DOHH2 (cell line): Measurements from ENCODE around the gene ADAT1.
A peak's percentile ranks its signal among the peaks of the same experiment; 100 is the strongest.

Experiments used
- H3F3A ChIP-seq: fragments of 200-600 bp; sonication (generic), shearing (Covaris generic); 2 replicates; pipeline ENCODE4 v1.6.0; 2016; ENCODE audit warnings: antibody characterized with exemption, mild to moderate bottlenecking; ENCODE audit not compliant: control insufficient read depth, insufficient read depth
- H3K27ac ChIP-seq: fragments of 200-600 bp; sonication (generic); 2 replicates; pipeline ENCODE4 v1.5.1; 2014; ENCODE audit warnings: low read depth, mild to moderate bottlenecking, low read length, moderate library complexity
- H3K27me3 ChIP-seq: fragments of 200-600 bp; sonication (generic); 2 replicates; pipeline ENCODE4 v1.6.1; 2014; ENCODE audit warnings: mild to moderate bottlenecking, low read length, mixed read lengths; ENCODE audit not compliant: control insufficient read depth
- H3K36me3 ChIP-seq: fragments of 200-600 bp; sonication (generic); 2 replicates; pipeline ENCODE4 v1.6.1; 2014; ENCODE audit warnings: mild to moderate bottlenecking, low read length, moderate library complexity, mixed read lengths; ENCODE audit not compliant: control insufficient read depth
- H3K4me1 ChIP-seq: fragments of 200-600 bp; sonication (generic); 2 replicates; pipeline ENCODE4 v1.6.1; 2014; ENCODE audit warnings: mild to moderate bottlenecking, low read length, mixed read lengths; ENCODE audit not compliant: control insufficient read depth
- H3K4me2 ChIP-seq: fragments of 200-600 bp; sonication (generic); 2 replicates; pipeline ENCODE4 v1.6.0; 2014; ENCODE audit warnings: mild to moderate bottlenecking, low read length, moderate library complexity
- H3K4me3 ChIP-seq: fragments of 200-600 bp; sonication (generic); 2 replicates; pipeline ENCODE4 v1.5.1; 2014; ENCODE audit warnings: mild to moderate bottlenecking, low read length, mixed read lengths
- H3K79me2 ChIP-seq: fragments of 200-600 bp; sonication (generic); 2 replicates; pipeline ENCODE4 v1.6.1; 2014; ENCODE audit warnings: mild to moderate bottlenecking, low read length, mixed read lengths; ENCODE audit not compliant: control insufficient read depth
- H3K9me2 ChIP-seq: fragments of 200-600 bp; sonication (generic); replicated peaks from 2 replicates; pipeline ENCODE4 v1.6.1; 2014; ENCODE audit warnings: mild to moderate bottlenecking, low read length, mixed read lengths; ENCODE audit not compliant: control insufficient read depth
- H3K9me3 ChIP-seq: fragments of 200-600 bp; sonication (generic); 2 replicates; pipeline ENCODE4 v1.6.1; 2014; ENCODE audit warnings: antibody characterized with exemption, low read length, mixed read lengths; ENCODE audit not compliant: control insufficient read depth, insufficient read depth
- H4K20me1 ChIP-seq: fragments of 200-600 bp; sonication (generic); 2 replicates; pipeline ENCODE4 v1.6.0; 2014; ENCODE audit warnings: low read depth, mild to moderate bottlenecking, antibody characterized with exemption, low read length, moderate library complexity; ENCODE audit not compliant: control insufficient read depth, insufficient read depth
- EZH2phosphoT487 ChIP-seq: fragments of 200-600 bp; sonication (generic); IDR thresholded peaks from 2 replicates; pipeline ENCODE4 v1.6.1; 2017; ENCODE audit warnings: borderline replicate concordance, mild to moderate bottlenecking, antibody characterized with exemption, low read length, moderate library complexity, mixed read lengths
- TF ChIP-seq, protein P1 (sequence below): fragments of 200-600 bp; sonication (generic); IDR thresholded peaks from one replicate; pipeline ENCODE4 v1.5.1; 2014; ENCODE audit warnings: antibody characterized with exemption, mild to moderate bottlenecking, low read depth, low read length; ENCODE audit not compliant: poor library complexity, severe bottlenecking

ADAT1 gene

DNA sequence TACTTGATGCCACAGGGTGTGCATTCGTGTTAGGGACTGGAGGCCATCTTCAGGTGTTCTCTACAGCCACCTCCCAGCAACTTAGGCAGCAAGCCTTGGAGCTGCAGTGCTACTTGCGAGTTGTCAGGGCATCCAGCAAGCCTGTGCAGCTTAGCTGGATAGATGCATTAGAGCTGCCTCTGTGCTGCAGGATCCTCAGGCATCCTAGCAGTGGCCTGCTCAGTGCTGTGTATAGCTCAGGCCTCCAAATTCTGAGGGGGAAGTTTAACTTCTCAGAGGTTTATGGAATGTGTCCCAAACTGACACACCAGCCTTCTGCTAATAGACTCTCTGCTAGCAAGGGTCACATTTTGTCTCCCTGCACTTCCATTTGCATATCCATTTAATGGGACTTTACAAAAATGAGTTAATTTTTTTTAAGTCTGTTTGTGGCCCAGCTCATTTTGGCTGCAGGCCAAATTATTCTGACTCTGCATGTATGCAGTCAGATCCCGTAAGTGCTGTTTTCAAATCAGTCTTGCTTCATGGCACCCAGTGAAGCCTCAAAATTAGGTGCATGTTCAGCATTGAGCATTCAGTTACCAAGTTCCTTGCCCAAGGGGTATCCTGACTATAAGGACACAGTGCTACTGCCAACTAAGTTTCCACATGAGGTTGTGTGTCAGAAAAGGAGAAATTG is 50.1 kb downstream of the ADAT1 start:
- H3K4me1 ChIP-seq, result peaks cover 64% of the 10 kb centered on the region
- H3K9me3 ChIP-seq, result no peaks in the 10 kb centered on the region
- H4K20me1 ChIP-seq, result 0 out of 2 replicates have a peak, but pooled peaks cover 4% of the 10 kb centered on the region
- H3K9me2 ChIP-seq, result no peaks in the 10 kb centered on the region
- peak overlapping the region; percentile 57 for H3K4me2 ChIP-seq
- no peaks in the 10 kb centered on the region for H3K27me3 ChIP-seq
- peaks cover 54% of the 10 kb centered on the region for H3K79me2 ChIP-seq
- H3K4me3 ChIP-seq, result peak overlapping the region; percentile 37
- H3K27ac ChIP-seq, result peak overlapping the region; percentile 81
- peaks cover 94% of the 10 kb centered on the region for H3K36me3 ChIP-seq
- peaks cover 9% of the 10 kb centered on the region for H3F3A ChIP-seq
- no peak for TF ChIP-seq EZH2phosphoT487
- TF ChIP-seq, protein P1, sequence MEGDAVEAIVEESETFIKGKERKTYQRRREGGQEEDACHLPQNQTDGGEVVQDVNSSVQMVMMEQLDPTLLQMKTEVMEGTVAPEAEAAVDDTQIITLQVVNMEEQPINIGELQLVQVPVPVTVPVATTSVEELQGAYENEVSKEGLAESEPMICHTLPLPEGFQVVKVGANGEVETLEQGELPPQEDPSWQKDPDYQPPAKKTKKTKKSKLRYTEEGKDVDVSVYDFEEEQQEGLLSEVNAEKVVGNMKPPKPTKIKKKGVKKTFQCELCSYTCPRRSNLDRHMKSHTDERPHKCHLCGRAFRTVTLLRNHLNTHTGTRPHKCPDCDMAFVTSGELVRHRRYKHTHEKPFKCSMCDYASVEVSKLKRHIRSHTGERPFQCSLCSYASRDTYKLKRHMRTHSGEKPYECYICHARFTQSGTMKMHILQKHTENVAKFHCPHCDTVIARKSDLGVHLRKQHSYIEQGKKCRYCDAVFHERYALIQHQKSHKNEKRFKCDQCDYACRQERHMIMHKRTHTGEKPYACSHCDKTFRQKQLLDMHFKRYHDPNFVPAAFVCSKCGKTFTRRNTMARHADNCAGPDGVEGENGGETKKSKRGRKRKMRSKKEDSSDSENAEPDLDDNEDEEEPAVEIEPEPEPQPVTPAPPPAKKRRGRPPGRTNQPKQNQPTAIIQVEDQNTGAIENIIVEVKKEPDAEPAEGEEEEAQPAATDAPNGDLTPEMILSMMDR, result no peak

DNA sequence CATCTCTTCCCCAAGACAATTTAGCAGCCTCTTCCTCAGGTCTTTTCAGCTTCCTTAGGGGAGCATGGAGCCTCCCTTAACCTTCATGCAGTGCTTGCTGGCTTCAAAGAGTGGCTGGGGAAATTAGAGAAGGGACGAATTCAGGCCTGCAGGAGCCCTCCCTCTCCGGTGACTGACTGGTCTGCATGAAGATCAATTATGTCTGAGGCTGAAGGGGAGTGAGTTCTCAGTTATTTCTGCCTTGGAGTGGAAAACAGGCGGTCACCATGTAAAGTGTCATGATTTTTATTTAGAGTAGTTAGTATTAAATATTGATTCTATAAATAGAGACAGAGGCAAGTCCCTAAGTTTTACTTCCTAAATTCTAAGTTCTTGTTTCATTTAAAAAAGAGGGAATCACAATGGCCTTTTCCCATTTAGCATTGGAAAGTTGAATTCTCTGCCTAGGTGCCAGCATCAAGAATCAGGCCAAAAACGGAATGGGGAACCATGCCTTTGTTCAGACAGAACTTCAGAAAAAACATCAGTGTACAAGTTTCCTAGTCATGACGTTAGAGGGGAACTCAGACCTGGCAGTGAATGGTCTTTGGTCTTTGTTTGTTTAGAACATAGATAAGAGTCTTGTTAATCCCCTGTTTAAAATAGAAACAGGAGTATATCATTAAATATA is 52.5 kb downstream of the ADAT1 start:
- H3K79me2 ChIP-seq, result peaks cover 72% of the 10 kb centered on the region
- TF ChIP-seq EZH2phosphoT487, result no peak
- TF ChIP-seq, protein P1, result no peak
- no peaks in the 10 kb centered on the region for H3K9me2 ChIP-seq
- peaks cover 79% of the 10 kb centered on the region for H3K36me3 ChIP-seq
- H3K4me2 ChIP-seq, result peak overlapping the region; percentile 76
- H3K27ac ChIP-seq, result peak overlapping the region; percentile 81
- H3F3A ChIP-seq, result peaks cover 11% of the 10 kb centered on the region
- H3K4me1 ChIP-seq, result peaks cover 73% of the 10 kb centered on the region
- H3K9me3 ChIP-seq, result no peaks in the 10 kb centered on the region
- peak overlapping the region; percentile 50 for H3K4me3 ChIP-seq
- H4K20me1 ChIP-seq, result peaks cover 7% of the 10 kb centered on the region; the same call in 1 of the 2 replicates
- H3K27me3 ChIP-seq, result no peaks in the 10 kb centered on the region

DNA sequence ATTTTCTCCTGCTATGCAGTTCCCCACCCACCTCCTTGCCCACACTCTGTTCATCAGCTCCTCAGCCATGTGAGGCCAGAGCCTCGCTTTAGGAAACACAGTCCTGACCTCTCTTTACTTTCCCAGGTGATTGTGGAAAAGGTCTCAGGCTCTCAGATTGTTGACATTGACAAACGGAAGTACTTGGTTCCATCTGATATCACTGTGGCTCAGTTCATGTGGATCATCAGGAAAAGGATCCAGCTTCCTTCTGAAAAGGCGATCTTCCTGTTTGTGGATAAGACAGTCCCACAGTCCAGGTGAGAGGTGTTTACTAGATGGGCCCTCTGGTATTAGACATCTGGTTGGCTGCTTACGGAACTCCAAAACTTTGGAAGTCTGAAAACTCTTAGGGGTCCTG is 55.2 kb downstream of the ADAT1 start:
- H3F3A ChIP-seq, result peaks cover 14% of the 10 kb centered on the region
- peaks cover 51% of the 10 kb centered on the region for H3K79me2 ChIP-seq
- H3K36me3 ChIP-seq, result peaks cover 57% of the 10 kb centered on the region
- no peaks in the 10 kb centered on the region for H3K27me3 ChIP-seq
- peak overlapping the region; percentile 94 for H3K4me2 ChIP-seq
- peak overlapping the region; percentile 99; the same call in 1 of the 2 replicates for H3K4me3 ChIP-seq
- H3K9me2 ChIP-seq, result no peaks in the 10 kb centered on the region
- TF ChIP-seq, protein P1, result no peak
- TF ChIP-seq EZH2phosphoT487, result no peak
- H3K27ac ChIP-seq, result no peak overlapping the region
- H4K20me1 ChIP-seq, result peaks cover 7% of the 10 kb centered on the region; the same call in 1 of the 2 replicates
- H3K4me1 ChIP-seq, result peaks cover 77% of the 10 kb centered on the region
- H3K9me3 ChIP-seq, result no peaks in the 10 kb centered on the region
